ENCODE data around the gene C1QL1.
A peak's percentile ranks its signal among the peaks of the same experiment; 100 is the strongest.

C1QL1 gene

DNA sequence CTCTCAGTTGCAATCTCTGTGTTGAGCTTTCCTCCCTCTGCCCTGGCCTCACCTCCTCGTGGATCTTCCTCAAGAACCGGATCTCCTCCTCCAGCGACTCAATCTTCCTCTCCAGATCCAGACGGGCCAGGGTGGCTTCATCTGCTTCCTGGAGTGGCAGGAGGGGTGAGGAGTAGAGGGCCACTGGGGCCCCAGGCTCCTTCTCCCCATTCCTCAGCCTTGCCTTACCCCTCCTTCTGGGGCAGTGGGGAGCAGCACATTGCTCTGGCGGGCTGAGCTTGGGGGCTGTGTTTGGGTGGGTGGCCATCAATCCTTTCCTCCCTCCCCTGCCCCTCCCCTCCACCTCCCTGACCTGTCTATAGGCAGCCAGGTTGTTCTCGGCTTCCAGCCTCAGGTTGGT lies 54.4 kb downstream of the C1QL1 start:
- Histone ChIP-seq H2AFZ (ENCODE audit: low read length) (peak overlapping the region; percentile 22), H4K20me1 (ENCODE audit: insufficient read depth, low read length) (no peaks in the 10 kb centered on the region), H3K4me2 (ENCODE audit: low read depth, low read length) (peak overlapping the region; percentile 17; the same call in 1 of the 2 replicates), H3K4me1 (ENCODE audit: low read length) (no peaks in the 10 kb centered on the region), H3K9me2 (replicated peaks; ENCODE audit: insufficient read depth, low read length) (no peaks in the 10 kb centered on the region), H3F3A (ENCODE audit: insufficient read depth, low read length) (no peaks in the 10 kb centered on the region), H3K79me2 (ENCODE audit: low read length) (no peaks in the 10 kb centered on the region), H3K9me3 (replicated peaks; ENCODE audit: insufficient read depth, low read length) (no peaks in the 10 kb centered on the region), H3K9ac (ENCODE audit: low read length) (no peak overlapping the region), H3K27me3 (replicated peaks; ENCODE audit: insufficient read depth, low read length) (peaks cover 32% of the 10 kb centered on the region), H3K4me3 (ENCODE audit: low read length) (0 out of 2 replicates have a peak overlapping the region, but pooled peaks have one; percentile 5), H3K27ac (ENCODE audit: low read length) (no peak overlapping the region), H3K36me3 (replicated peaks; ENCODE audit: insufficient read depth, low read length) (no peaks in the 10 kb centered on the region)
- TF ChIP-seq EZH2 (optimal IDR thresholded peaks at IDR 0.05; ENCODE audit: low read depth, low read length), result no peak
- TF ChIP-seq, protein P1, sequence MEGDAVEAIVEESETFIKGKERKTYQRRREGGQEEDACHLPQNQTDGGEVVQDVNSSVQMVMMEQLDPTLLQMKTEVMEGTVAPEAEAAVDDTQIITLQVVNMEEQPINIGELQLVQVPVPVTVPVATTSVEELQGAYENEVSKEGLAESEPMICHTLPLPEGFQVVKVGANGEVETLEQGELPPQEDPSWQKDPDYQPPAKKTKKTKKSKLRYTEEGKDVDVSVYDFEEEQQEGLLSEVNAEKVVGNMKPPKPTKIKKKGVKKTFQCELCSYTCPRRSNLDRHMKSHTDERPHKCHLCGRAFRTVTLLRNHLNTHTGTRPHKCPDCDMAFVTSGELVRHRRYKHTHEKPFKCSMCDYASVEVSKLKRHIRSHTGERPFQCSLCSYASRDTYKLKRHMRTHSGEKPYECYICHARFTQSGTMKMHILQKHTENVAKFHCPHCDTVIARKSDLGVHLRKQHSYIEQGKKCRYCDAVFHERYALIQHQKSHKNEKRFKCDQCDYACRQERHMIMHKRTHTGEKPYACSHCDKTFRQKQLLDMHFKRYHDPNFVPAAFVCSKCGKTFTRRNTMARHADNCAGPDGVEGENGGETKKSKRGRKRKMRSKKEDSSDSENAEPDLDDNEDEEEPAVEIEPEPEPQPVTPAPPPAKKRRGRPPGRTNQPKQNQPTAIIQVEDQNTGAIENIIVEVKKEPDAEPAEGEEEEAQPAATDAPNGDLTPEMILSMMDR (IDR thresholded peaks at IDR 0.05; ENCODE audit: low read length), result no peak
- TF ChIP-seq EZH2phosphoT487 (IDR thresholded peaks at IDR 0.05; ENCODE audit: low read length), result no peak
- DNase-seq, result no peak

GRCh38 chr17:44912763-44913544 lies 55.1 kb downstream of the C1QL1 start:
- Histone ChIP-seq H3K36me3 (replicated peaks; ENCODE audit: insufficient read depth, low read length) (no peaks in the 10 kb centered on the region), H3K9ac (ENCODE audit: low read length) (no peak overlapping the region), H3K79me2 (ENCODE audit: low read length) (no peaks in the 10 kb centered on the region), H3K4me1 (ENCODE audit: low read length) (no peaks in the 10 kb centered on the region), H3K27ac (ENCODE audit: low read length) (no peak overlapping the region), H3K27me3 (replicated peaks; ENCODE audit: insufficient read depth, low read length) (peaks cover 32% of the 10 kb centered on the region), H3K9me2 (replicated peaks; ENCODE audit: insufficient read depth, low read length) (no peaks in the 10 kb centered on the region), H3K4me2 (ENCODE audit: low read depth, low read length) (peak overlapping the region; percentile 17; the same call in 1 of the 2 replicates), H3F3A (ENCODE audit: insufficient read depth, low read length) (no peaks in the 10 kb centered on the region), H3K9me3 (replicated peaks; ENCODE audit: insufficient read depth, low read length) (no peaks in the 10 kb centered on the region), H2AFZ (ENCODE audit: low read length) (peak overlapping the region; percentile 22), H4K20me1 (ENCODE audit: insufficient read depth, low read length) (no peaks in the 10 kb centered on the region), H3K4me3 (ENCODE audit: low read length) (0 out of 2 replicates have a peak overlapping the region, but pooled peaks have one; percentile 5)
- TF ChIP-seq, protein P1 (IDR thresholded peaks at IDR 0.05; ENCODE audit: low read length), result no peak
- TF ChIP-seq EZH2 (optimal IDR thresholded peaks at IDR 0.05; ENCODE audit: low read depth, low read length) (no peak), EZH2phosphoT487 (IDR thresholded peaks at IDR 0.05; ENCODE audit: low read length) (no peak)
- DNase-seq, result no peak

DNA sequence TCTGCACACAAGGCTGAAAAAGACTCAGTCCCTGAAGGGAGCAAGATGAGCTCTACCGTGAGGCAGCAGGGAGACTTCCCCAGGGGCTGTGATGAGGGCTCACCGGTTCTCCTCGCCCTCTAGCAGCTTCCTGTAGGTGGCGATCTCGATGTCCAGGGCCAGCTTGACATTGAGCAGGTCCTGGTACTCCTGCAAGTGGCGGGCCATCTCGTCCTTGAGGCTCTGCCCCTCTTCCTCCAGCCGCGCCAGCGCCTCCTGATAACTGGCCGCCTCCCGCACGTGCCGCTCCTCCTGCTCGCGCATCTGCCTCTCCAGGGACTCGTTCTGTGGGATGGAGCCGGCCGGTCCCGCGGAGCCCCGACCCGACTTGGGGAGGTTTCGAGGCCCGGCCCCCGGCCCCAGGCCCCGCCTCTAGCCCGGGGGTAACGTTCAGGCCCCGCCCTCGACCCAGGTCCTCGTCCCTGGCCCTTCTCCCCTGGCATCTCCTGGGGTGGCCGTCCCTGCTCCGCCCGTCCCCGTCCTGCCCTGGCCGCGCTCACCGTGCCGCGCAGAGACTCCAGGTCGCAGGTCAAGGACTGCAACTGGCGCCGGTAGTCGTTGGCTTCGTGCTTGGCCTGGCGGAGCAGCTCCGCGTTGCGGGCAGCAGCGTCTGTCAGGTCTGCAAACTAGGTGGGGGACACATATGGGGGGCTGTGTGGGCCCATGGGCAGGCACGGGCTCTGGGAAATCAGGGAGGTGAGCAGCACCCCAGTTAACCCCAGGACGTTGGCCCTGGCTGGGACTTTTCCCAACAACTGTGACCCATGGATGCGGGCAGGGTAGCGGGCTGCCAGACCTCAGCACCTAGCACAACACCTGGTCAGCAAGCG lies 56.7 kb downstream of the C1QL1 start:
- H3K9me2 ChIP-seq (replicated peaks; ENCODE audit: insufficient read depth, low read length), result no peaks in the 10 kb centered on the region
- H3K27ac ChIP-seq (ENCODE audit: low read length), result no peak overlapping the region
- TF ChIP-seq, protein P1 (IDR thresholded peaks at IDR 0.05; ENCODE audit: low read length), result peak; percentile 39
- no peak for TF ChIP-seq EZH2 (optimal IDR thresholded peaks at IDR 0.05; ENCODE audit: low read depth, low read length)
- H3F3A ChIP-seq (ENCODE audit: insufficient read depth, low read length), result no peaks in the 10 kb centered on the region
- H3K9ac ChIP-seq (ENCODE audit: low read length), result no peak overlapping the region
- DNase-seq, result peak; percentile 32
- no peak overlapping the region; the same call in 1 of the 2 replicates for H3K4me3 ChIP-seq (ENCODE audit: low read length)
- no peaks in the 10 kb centered on the region for H4K20me1 ChIP-seq (ENCODE audit: insufficient read depth, low read length)
- H3K4me1 ChIP-seq (ENCODE audit: low read length), result no peaks in the 10 kb centered on the region
- no peaks in the 10 kb centered on the region for H3K9me3 ChIP-seq (replicated peaks; ENCODE audit: insufficient read depth, low read length)
- H3K79me2 ChIP-seq (ENCODE audit: low read length), result no peaks in the 10 kb centered on the region
- peak overlapping the region; percentile 65 for H3K4me2 ChIP-seq (ENCODE audit: low read depth, low read length)
- no peaks in the 10 kb centered on the region for H3K36me3 ChIP-seq (replicated peaks; ENCODE audit: insufficient read depth, low read length)
- H2AFZ ChIP-seq (ENCODE audit: low read length), result peak overlapping the region; percentile 45; the same call in 1 of the 2 replicates
- H3K27me3 ChIP-seq (replicated peaks; ENCODE audit: insufficient read depth, low read length), result peaks cover 40% of the 10 kb centered on the region
